Erythroblast (primary cell): ENCODE results near the gene RNF220.

Experiments used
- GATA1 ChIP-seq: IDR thresholded peaks from 2 replicates; pipeline ENCODE4 v1.6.1; 2011; ENCODE audit warnings: low read depth, mild to moderate bottlenecking, control low read depth, low read length, moderate library complexity
- POLR2A ChIP-seq: IDR thresholded peaks from 2 replicates; pipeline ENCODE4 v1.6.1; 2011; ENCODE audit warnings: mild to moderate bottlenecking, low read length

GRCh38 chr1:44565259-44565750 is 160.2 kb downstream of the RNF220 start:
- TF ChIP-seq POLR2A, result no peak
- TF ChIP-seq GATA1, result no peak
